Body of pancreas (tissue), 4 donors: ENCODE data around the gene APCDD1L. TPM values are rescaled to one million over a fixed set of nuclear protein-coding genes. Genes with fewer than 3 reads are reported as not detected.

Experiments
- ATAC-seq: fragments of 150-250 bp; one replicate; pipeline ENCODE4 v1.9.1; 2016
- DNase-seq, 4 donors: peaks; one replicate each; pipeline ENCODE4 v3.0.0-alpha.2; 2019
- H3K27ac ChIP-seq, 4 donors: fragments of 200-600 bp; sonication (generic); 1 replicate in 3 of 4; 2 replicates in 1 of 4; pipeline versions ENCODE4 v1.5.1 to v1.6.1; 2016 to 2019; ENCODE audit warnings: mild to moderate bottlenecking in 1 of 4, mixed read lengths in 1 of 4, moderate library complexity in 1 of 4
- H3K27me3 ChIP-seq, 2 donors: fragments of 200-600 bp; sonication (generic); one replicate each; pipeline ENCODE4 v1.6.0; 2016; ENCODE audit warnings: mild to moderate bottlenecking in 1 of 2
- H3K36me3 ChIP-seq, 2 donors: fragments of 200-600 bp; sonication (generic); replicated peaks in 1 of 2; 2 replicates each; pipeline ENCODE4 v1.5.1; 2016; ENCODE audit warnings: low read depth in 2 of 2; ENCODE audit not compliant: insufficient read depth in 1 of 2
- H3K4me1 ChIP-seq: fragments of 200-600 bp; sonication (generic); one replicate; pipeline ENCODE4 v1.6.0; 2016
- H3K4me3 ChIP-seq, 2 donors: fragments of 200-600 bp; sonication (generic); 1 replicate in 1 of 2; 2 replicates in 1 of 2; pipeline ENCODE4 v1.5.1; 2016 to 2019
- H3K9me3 ChIP-seq, 3 donors: fragments of 200-600 bp; sonication (generic); 1 replicate in 2 of 3; 2 replicates in 1 of 3; pipeline ENCODE4 v1.5.1; 2016
- POLR2A ChIP-seq, 3 donors: fragments of 450-650 bp; IDR thresholded peaks; one replicate each; pipeline ENCODE4 v1.6.1; 2016; ENCODE audit warnings: antibody characterized with exemption in 3 of 3, mild to moderate bottlenecking in 2 of 3
- WGBS, 2 donors: methylation state at CpG; one replicate each; pipeline ENCODE4 v1.1.5; 2017; 5-methylcytosine and 5-hydroxymethylcytosine counted together
- intact Hi-C: fragments of 100-400 bp; cut with DNase I; formaldehyde crosslinking; loops from one replicate; pipeline ENCODE4 v1.15.1; 2023
- total RNA-seq, 2 donors: library from RNA; depleted of rRNA; stranded (reverse); fragments of >200 nt; gene quantifications; one replicate each; pipeline ENCODE4 v1.1.0, GENCODE V29; 2016
- TF ChIP-seq, protein P1 (sequence below), 7 experiments: fragments of 450-650 bp in 4 of 7; fragments of 200-600 bp in 3 of 7; sonication (generic) in 3 of 7; IDR thresholded peaks; one replicate each; pipeline ENCODE4 v1.5.1; 2016 to 2019; ENCODE audit warnings: antibody characterized with exemption in 7 of 7

The APCDD1L gene
- total RNA-seq, 2 donors from 2014 or later = 1.3 TPM; not detected in 1

GRCh38 chr20:58441723-58442122 lies 73.5 kb downstream of the APCDD1L start:
- H3K4me1 ChIP-seq = peaks cover 9% of the 10 kb centered on the region
- no peak overlapping the region for H3K27ac ChIP-seq
- H3K9me3 ChIP-seq = no peaks in the 10 kb centered on the region
- intact Hi-C loops = no loop called here
- H3K36me3 ChIP-seq = peaks cover 0 to 4% of the 10 kb centered on the region in 2 donors
- no peak overlapping the region for H3K4me3 ChIP-seq
- no peaks in the 10 kb centered on the region for H3K27me3 ChIP-seq
- no peak for TF ChIP-seq POLR2A (IDR thresholded peaks at IDR 0.05)
- TF ChIP-seq, protein P1, sequence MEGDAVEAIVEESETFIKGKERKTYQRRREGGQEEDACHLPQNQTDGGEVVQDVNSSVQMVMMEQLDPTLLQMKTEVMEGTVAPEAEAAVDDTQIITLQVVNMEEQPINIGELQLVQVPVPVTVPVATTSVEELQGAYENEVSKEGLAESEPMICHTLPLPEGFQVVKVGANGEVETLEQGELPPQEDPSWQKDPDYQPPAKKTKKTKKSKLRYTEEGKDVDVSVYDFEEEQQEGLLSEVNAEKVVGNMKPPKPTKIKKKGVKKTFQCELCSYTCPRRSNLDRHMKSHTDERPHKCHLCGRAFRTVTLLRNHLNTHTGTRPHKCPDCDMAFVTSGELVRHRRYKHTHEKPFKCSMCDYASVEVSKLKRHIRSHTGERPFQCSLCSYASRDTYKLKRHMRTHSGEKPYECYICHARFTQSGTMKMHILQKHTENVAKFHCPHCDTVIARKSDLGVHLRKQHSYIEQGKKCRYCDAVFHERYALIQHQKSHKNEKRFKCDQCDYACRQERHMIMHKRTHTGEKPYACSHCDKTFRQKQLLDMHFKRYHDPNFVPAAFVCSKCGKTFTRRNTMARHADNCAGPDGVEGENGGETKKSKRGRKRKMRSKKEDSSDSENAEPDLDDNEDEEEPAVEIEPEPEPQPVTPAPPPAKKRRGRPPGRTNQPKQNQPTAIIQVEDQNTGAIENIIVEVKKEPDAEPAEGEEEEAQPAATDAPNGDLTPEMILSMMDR (IDR thresholded peaks at IDR 0.05) = no peak
- no peak for DNase-seq
- no peak for ATAC-seq

GRCh38 chr20:58440021-58440767 lies 75.0 kb downstream of the APCDD1L start:
- H3K27ac ChIP-seq = no peak overlapping the region
- intact Hi-C loops = no loop called here
- 90 to 91% methylated on average over 5 of the region's 5 CpGs for WGBS, 2 donors
- TF ChIP-seq, protein P1 (IDR thresholded peaks at IDR 0.05) = no peak
- TF ChIP-seq POLR2A (IDR thresholded peaks at IDR 0.05) = no peak
- ATAC-seq = no peak
- peaks cover 9% of the 10 kb centered on the region for H3K4me1 ChIP-seq
- DNase-seq = no peak
- H3K9me3 ChIP-seq = no peaks in the 10 kb centered on the region
- no peaks in the 10 kb centered on the region for H3K27me3 ChIP-seq
- H3K36me3 ChIP-seq = peaks cover 0 to 4% of the 10 kb centered on the region in 2 donors
- H3K4me3 ChIP-seq = no peak overlapping the region

DNA sequence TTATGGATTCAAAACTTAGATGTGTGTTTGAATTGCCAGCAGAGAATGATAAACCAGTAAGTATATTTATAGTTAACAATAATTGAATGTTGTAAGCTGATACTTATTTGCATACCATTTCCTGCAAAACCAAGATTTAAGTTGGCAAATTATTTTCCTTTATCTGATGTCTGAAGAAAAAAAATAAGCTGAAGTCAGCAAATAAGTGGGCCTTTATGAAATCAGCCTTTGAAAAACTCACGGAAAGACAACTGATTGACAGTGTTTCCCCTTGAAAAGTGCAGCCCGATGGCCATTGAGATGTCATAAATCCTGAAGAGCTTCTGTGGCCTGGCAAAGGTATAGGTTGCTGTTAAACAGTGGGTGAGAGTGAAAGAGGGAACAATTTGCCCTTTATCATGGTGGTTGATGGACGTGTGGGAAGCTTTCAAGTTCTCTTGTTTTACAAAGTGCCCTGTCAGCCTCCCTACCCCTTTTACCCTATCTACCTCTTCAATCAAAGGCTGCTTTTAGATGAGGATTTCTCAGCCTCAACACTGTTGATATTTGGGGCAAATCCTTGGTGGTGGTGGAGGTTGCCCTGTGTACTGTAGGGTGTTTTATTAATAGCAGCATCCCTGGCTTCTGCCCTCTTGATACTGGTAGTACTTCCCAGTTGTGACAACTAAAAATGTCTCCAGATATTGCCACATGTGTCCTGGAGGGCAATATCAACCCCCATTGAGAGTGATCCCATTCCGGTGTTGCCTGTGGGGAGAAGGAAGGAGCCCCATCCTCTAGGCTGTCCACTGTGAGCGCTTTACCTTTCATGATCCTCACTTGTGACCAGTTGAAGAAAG lies 76.0 kb downstream of the APCDD1L start:
- no peaks in the 10 kb centered on the region for H3K27me3 ChIP-seq
- no peak for ATAC-seq
- no peak for TF ChIP-seq POLR2A (IDR thresholded peaks at IDR 0.05)
- TF ChIP-seq, protein P1 (IDR thresholded peaks at IDR 0.05) = no peak
- H3K9me3 ChIP-seq = no peaks in the 10 kb centered on the region
- no peak overlapping the region for H3K4me3 ChIP-seq
- no peaks in the 10 kb centered on the region for H3K36me3 ChIP-seq
- H3K4me1 ChIP-seq = peaks cover 9% of the 10 kb centered on the region
- intact Hi-C loops = no loop called here
- 83% methylated on average over 5 of the region's 5 CpGs for WGBS, 2 donors
- no peak overlapping the region for H3K27ac ChIP-seq
- no peak for DNase-seq

GRCh38 chr20:58436868-58437645 lies 78.1 kb downstream of the APCDD1L start:
- H3K4me1 ChIP-seq = peaks cover 17% of the 10 kb centered on the region
- peak overlapping the region in 1 of 4 donors; percentile 59 for H3K27ac ChIP-seq
- WGBS, 2 donors = 67 to 68% methylated on average over 5 of the region's 5 CpGs
- DNase-seq (peak in 1 of 4 donors; percentile 17), ATAC-seq (peak; percentile 68)
- no peaks in the 10 kb centered on the region for H3K27me3 ChIP-seq
- TF ChIP-seq POLR2A (IDR thresholded peaks at IDR 0.05) = no peak
- TF ChIP-seq, protein P1 (IDR thresholded peaks at IDR 0.05) = no peak
- H3K9me3 ChIP-seq = no peaks in the 10 kb centered on the region
- intact Hi-C loops = no loop called here
- H3K4me3 ChIP-seq = no peak overlapping the region
- H3K36me3 ChIP-seq = no peaks in the 10 kb centered on the region
